ENCODE data around the gene ARHGEF28. TPM values are rescaled to one million over a fixed set of nuclear protein-coding genes. Genes with fewer than 3 reads are reported as not detected.

Gene ARHGEF28
- total and polyA plus RNA-seq, 2 of the 4 experiments (the other 2 are of a cell fraction), result 3.6 to 16.0 TPM

DNA sequence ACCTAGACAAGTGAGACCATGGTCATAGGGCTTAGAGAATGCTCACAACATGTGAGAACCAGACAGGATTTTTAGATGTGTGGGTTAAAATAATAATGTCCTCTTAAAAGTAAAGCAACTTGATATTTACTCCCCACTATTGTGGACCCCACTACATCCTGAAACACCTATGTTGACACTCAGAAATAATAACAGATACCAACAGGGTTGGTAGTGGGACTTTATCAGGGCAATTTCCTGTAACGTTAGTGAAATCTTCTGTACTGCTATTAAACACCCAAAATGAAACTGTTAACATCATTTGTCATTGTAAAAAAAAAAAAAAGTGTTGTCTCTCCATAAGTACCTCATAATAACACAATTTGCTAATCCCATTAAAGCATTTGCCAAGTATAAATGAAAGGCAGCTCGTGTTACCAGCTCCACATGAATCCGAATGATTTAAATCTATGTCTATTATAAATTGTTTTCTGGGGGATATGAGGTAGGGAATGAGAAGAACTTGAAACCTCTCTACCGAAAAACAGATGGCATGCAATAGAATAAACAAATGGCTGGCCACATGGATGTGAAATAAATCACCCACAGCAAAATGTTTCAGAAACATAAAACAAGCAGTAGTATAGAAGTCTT is 285.9 kb downstream of the ARHGEF28 start:
- Histone ChIP-seq H3K79me1 (ENCODE audit: low read depth in 1 of 2, low read length in 2 of 2) (no peaks in the 10 kb centered on the region; a peak in 1 of 4 replicates), H3K18ac (ENCODE audit: low read depth, low read length) (peak overlapping the region; percentile 64; the same call in 1 of the 2 replicates), H3K14ac (replicated peaks; ENCODE audit: low read depth, low read length) (peak overlapping the region; percentile 44; the same call in 1 of the 2 replicates), H3K9me1 (ENCODE audit: insufficient read depth, low read length) (peaks cover 6% of the 10 kb centered on the region), H3K4me1 (ENCODE audit: control insufficient read depth, insufficient read depth, low read length) (peaks cover 4% of the 10 kb centered on the region; the same call in 1 of the 2 replicates), H3K27me3 (ENCODE audit: control insufficient read depth, insufficient read depth, low read length) (no peaks in the 10 kb centered on the region), H3K4me3 (ENCODE audit: insufficient read depth, low read depth, low read length) (no peak overlapping the region), H2BK15ac (ENCODE audit: low read depth, low read length) (no peak overlapping the region), H2AK5ac (ENCODE audit: low read depth, low read length) (no peak overlapping the region), H3K4ac (ENCODE audit: low read depth, low read length) (peak overlapping the region; percentile 51; the same call in 1 of the 2 replicates), H3K9ac (ENCODE audit: low read depth, low read length) (no peak overlapping the region), H3K23ac (ENCODE audit: low read depth, low read length) (0 out of 2 replicates have a peak overlapping the region, but pooled peaks have one; percentile 41), H4K20me1 (ENCODE audit: insufficient read depth, low read length) (no peaks in the 10 kb centered on the region), H2AFZ (replicated peaks; ENCODE audit: low read length, poor library complexity) (no peak overlapping the region), H2BK5ac (ENCODE audit: low read depth, low read length, poor library complexity, severe bottlenecking) (no peak overlapping the region), H4K5ac (ENCODE audit: low read depth, low read length) (no peak overlapping the region), H3K56ac (ENCODE audit: extremely low read depth, insufficient read depth, low read length) (no peak overlapping the region), H3K9me3 (ENCODE audit: control insufficient read depth, insufficient read depth, low read length) (no peaks in the 10 kb centered on the region), H3K4me2 (ENCODE audit: low read depth, low read length) (no peak overlapping the region), H4K8ac (ENCODE audit: low read depth in 2 of 2, low read length in 2 of 2) (no peak overlapping the region), H2BK120ac (ENCODE audit: low read depth, low read length) (no peak overlapping the region), H2BK20ac (ENCODE audit: low read depth, low read length) (peak overlapping the region; percentile 24; the same call in 1 of the 2 replicates), H4K91ac (ENCODE audit: insufficient read depth, low read depth, low read length) (peak overlapping the region; percentile 31; the same call in 1 of the 2 replicates), H3K36me3 (ENCODE audit: control insufficient read depth, insufficient read depth, low read length) (0 out of 2 replicates have a peak, but pooled peaks cover 2% of the 10 kb centered on the region), H3K27ac (ENCODE audit: insufficient read depth, low read length) (no peak overlapping the region), H2AK9ac (replicated peaks; ENCODE audit: low read depth, low read length, poor library complexity) (no peak overlapping the region)
- in situ Hi-C loops (cut with MboI; ENCODE audit: low sequenced_read_pairs) (loop anchor here (25.0 kb wide), 1 partner anchor 1000 kb away; no protein-coding TSS in a partner anchor), dilution Hi-C loops (cut with HindIII; ENCODE audit: low sequenced_read_pairs, unreplicated experiment) (no loop called here), intact Hi-C loops (cut with micrococcal nuclease) (no loop called here)
- POLR2A ChIA-PET (ENCODE audit: unreplicated experiment), result interaction anchor here (0.6 kb wide), 1 partner anchor 38 kb away, joined by 4 read pairs; no protein-coding TSS in a partner anchor
- WGBS, 2 experiments (ENCODE audit: extremely low coverage in 2 of 2, insufficient read length in 1 of 2), result no CpG with 5 or more reads among the region's 4 CpGs
- DNase-seq (peak; percentile 41), ATAC-seq (ENCODE audit: low read depth) (peak; percentile 63)
- BruUV-seq (replicated peaks), result no TSS peak
- CTCF ChIA-PET, result interaction anchor here (0.6 kb wide), 1 partner anchor 1346 kb away, joined by 8 read pairs; no protein-coding TSS in a partner anchor
- TF ChIP-seq CHD1 (IDR thresholded peaks at IDR 0.05; ENCODE audit: low read depth, low read length), result no peak
- no peak for TF ChIP-seq BHLHE40 (IDR thresholded peaks at IDR 0.05; ENCODE audit: low read depth, low read length)
- no peak for TF ChIP-seq RCOR1 (IDR thresholded peaks at IDR 0.05; ENCODE audit: insufficient replicate concordance, low read length)
- no peak for TF ChIP-seq RFX5 (IDR thresholded peaks at IDR 0.05; ENCODE audit: low read depth, low read length)
- TF ChIP-seq CEBPB (IDR thresholded peaks at IDR 0.05; ENCODE audit: low read depth, low read length), result no peak
- no peak for TF ChIP-seq FOS (IDR thresholded peaks at IDR 0.05; ENCODE audit: low read depth, low read length)
- TF ChIP-seq, protein P1, sequence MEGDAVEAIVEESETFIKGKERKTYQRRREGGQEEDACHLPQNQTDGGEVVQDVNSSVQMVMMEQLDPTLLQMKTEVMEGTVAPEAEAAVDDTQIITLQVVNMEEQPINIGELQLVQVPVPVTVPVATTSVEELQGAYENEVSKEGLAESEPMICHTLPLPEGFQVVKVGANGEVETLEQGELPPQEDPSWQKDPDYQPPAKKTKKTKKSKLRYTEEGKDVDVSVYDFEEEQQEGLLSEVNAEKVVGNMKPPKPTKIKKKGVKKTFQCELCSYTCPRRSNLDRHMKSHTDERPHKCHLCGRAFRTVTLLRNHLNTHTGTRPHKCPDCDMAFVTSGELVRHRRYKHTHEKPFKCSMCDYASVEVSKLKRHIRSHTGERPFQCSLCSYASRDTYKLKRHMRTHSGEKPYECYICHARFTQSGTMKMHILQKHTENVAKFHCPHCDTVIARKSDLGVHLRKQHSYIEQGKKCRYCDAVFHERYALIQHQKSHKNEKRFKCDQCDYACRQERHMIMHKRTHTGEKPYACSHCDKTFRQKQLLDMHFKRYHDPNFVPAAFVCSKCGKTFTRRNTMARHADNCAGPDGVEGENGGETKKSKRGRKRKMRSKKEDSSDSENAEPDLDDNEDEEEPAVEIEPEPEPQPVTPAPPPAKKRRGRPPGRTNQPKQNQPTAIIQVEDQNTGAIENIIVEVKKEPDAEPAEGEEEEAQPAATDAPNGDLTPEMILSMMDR (conservative IDR thresholded peaks at IDR 0.05; ENCODE audit: low read depth, low read length), result no peak
- no peak for TF ChIP-seq RAD21 (IDR thresholded peaks at IDR 0.05; ENCODE audit: low read length)
- TF ChIP-seq, protein P2, sequence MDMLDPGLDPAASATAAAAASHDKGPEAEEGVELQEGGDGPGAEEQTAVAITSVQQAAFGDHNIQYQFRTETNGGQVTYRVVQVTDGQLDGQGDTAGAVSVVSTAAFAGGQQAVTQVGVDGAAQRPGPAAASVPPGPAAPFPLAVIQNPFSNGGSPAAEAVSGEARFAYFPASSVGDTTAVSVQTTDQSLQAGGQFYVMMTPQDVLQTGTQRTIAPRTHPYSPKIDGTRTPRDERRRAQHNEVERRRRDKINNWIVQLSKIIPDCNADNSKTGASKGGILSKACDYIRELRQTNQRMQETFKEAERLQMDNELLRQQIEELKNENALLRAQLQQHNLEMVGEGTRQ (IDR thresholded peaks at IDR 0.05; ENCODE audit: low read depth, low read length), result no peak
- TF ChIP-seq, protein P3, sequence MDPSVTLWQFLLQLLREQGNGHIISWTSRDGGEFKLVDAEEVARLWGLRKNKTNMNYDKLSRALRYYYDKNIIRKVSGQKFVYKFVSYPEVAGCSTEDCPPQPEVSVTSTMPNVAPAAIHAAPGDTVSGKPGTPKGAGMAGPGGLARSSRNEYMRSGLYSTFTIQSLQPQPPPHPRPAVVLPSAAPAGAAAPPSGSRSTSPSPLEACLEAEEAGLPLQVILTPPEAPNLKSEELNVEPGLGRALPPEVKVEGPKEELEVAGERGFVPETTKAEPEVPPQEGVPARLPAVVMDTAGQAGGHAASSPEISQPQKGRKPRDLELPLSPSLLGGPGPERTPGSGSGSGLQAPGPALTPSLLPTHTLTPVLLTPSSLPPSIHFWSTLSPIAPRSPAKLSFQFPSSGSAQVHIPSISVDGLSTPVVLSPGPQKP (IDR thresholded peaks at IDR 0.05; ENCODE audit: borderline replicate concordance, low read depth, low read length), result no peak
- TF ChIP-seq SMC3 (IDR thresholded peaks at IDR 0.05; ENCODE audit: low read depth, low read length), result no peak
- no peak for TF ChIP-seq NFE2L2 (IDR thresholded peaks at IDR 0.05; ENCODE audit: low read depth, low read length)
- no peak for TF ChIP-seq POLR2A (IDR thresholded peaks at IDR 0.05; ENCODE audit: low read depth, low read length)
- TF ChIP-seq MAZ (IDR thresholded peaks at IDR 0.05; ENCODE audit: borderline replicate concordance, low read depth, low read length), result no peak
- TF ChIP-seq MAFK (IDR thresholded peaks at IDR 0.05; ENCODE audit: low read depth, low read length), result no peak
